ENCODE measurements around the gene NOC3L.
"Not testable (repeated sequence)": the region's sequence is repeated elsewhere in the genome, so short reads cannot be mapped to it uniquely, and the experiment has no call there.

NOC3L gene, protein sequence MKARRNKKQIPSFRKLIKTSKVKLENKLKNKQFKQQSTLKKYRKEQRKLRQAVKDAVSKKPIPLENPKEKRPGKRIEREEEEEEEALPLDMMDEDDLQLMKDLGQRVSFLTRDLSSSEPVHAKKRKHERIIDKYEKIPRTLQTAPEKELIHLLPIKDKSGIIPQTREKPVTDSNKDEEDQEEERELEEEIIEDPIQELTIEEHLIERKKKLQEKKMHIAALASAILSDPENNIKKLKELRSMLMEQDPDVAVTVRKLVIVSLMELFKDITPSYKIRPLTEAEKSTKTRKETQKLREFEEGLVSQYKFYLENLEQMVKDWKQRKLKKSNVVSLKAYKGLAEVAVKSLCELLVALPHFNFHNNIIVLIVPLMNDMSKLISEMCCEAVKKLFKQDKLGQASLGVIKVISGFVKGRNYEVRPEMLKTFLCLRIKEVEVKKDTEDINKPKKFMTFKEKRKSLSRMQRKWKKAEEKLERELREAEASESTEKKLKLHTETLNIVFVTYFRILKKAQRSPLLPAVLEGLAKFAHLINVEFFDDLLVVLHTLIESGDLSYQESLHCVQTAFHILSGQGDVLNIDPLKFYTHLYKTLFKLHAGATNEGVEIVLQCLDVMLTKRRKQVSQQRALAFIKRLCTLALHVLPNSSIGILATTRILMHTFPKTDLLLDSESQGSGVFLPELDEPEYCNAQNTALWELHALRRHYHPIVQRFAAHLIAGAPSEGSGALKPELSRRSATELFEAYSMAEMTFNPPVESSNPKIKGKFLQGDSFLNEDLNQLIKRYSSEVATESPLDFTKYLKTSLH

DNA sequence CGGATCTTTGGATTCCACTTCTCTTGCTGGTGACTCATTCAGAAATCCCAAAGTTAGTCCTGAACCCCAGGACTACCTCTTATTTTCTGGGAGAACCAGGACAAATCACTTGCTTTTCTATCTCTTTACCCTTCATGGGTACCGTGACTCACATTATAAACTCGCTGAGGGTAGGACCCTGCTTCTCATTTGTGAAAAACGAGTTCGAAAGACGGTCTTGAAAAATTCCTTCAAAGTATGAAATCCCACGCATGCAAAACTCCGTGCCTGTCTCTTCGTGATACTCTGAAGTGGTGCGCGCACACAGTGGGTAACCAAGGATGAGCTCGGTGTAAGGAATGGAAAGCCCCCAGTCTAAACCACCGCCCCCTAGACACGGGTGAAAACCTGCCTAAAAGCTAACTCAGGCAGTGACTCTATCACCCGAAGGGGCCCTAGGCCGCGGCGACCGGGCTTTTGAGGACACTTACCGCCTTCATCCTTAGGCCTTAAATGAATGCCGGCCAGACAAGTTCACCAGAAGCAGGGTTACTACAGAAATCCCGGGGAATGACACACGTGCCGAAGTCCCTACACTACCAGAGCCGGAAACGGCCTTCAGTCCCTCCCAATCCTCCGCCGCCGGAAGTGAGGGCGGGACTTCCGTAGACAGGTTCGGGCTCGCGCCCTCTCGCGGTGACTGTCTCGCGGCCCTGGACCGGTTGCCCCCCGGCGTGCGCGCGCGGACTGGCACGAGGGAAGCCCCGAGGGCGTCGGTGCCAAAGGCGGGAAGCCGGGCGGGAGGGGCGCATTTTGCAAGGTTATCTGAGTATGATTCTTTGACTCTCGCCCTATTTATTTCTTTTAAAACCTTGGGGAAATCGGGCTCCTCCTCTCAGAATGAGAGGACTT, at the start of gene NOC3L:
Gene NOC3L, minus strand, starts transcription at position 580 of the 891 bp plus-strand sequence. Its CDS starts 101 bp downstream, at position 479.
- peak; percentile 93 for DNase-seq

DNA sequence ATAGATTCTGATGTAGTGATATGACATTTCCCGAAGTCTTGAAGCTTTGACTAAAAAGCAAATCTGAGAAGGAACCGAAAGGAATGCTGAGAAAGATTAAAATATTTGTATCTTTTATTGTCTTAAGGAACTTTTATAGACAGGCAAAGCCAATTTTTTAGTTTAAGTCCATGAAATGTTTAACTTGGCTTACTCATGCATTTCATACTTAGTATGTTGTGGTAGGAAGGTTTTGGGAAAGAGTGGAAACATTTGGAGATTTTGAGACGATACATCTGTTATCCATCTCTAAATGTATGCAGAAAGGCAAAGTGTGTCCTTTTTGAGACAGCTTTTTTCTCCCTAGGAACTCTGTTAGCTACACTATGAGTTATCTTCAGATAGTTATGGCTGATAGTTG, 49.7 kb upstream of the NOC3L start:
- DNase-seq: no peak

GRCh38 chr10:94411304-94411703, 48.6 kb upstream of the NOC3L start:
- no peak for DNase-seq

GRCh38 chr10:94409021-94409657, 46.4 kb upstream of the NOC3L start:
- DNase-seq: no peak

DNA sequence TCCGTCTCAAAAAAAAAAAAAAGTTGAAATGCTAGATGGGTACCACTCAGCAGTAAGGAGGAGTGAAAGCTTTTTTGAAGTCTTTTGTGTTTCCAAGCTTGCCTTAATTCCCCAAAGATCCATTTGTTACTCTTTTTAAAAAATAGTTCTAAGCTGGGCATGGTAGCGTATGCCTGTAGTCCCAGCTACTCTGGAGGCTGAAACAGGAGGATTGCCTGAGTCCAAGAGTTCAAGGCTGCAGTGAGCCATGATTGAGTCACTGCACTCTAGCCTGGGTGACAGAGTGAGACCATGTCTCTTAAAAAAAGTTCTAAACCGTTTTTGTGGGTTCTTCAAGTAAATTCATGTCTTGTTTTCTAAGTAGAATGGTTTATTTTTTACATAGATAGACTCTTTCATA, 44.9 kb upstream of the NOC3L start:
- no peak for DNase-seq

GRCh38 chr10:94405406-94405805, 42.7 kb upstream of the NOC3L start:
- DNase-seq: no peak

DNA sequence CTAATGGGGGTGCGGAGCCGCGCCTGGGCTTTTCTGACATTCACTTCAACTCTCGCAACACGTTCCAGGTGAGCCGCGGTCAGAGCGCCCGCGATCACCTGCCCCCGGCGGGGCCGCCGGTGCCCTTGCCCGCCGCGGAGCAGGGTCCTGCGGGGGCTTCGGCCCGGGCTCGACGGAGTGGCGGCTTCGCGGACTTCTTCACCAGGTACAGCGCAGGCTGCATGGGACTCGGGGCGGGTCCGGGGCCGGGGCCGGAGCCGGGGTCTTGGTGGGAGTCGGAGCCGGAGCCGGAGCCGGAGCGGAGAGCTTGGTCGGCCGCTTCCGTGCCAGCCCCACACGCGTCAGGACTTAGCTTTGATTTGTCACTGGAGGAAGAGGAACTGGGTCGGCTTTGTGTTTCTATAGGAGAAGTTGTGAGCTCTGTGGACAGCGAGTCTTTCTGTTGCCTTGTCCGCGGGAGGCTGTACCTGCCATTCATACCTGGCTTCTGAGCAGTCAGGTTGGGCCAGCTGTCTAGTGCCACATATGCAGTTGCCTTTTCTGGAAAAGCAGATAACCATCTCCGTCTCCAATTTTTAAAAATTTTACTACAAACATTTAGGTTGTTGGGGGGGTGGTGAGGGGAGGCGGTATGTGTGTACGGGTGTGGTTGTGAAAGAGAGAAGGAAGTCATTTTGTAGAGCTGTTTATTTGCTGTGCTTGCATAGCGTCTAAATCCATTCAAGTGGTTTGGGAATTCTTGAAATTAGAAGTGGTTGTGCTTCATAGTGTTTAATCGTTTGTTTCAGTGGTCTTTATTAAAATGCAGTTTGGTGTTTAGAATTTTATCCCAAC, 40.9 kb upstream of the NOC3L start:
- DNase-seq: peak; percentile 25

- peak; percentile 1 for DNase-seq
Observed at GRCh38 chr10:94402843-94403379, 40.2 kb upstream of the NOC3L start.

DNA sequence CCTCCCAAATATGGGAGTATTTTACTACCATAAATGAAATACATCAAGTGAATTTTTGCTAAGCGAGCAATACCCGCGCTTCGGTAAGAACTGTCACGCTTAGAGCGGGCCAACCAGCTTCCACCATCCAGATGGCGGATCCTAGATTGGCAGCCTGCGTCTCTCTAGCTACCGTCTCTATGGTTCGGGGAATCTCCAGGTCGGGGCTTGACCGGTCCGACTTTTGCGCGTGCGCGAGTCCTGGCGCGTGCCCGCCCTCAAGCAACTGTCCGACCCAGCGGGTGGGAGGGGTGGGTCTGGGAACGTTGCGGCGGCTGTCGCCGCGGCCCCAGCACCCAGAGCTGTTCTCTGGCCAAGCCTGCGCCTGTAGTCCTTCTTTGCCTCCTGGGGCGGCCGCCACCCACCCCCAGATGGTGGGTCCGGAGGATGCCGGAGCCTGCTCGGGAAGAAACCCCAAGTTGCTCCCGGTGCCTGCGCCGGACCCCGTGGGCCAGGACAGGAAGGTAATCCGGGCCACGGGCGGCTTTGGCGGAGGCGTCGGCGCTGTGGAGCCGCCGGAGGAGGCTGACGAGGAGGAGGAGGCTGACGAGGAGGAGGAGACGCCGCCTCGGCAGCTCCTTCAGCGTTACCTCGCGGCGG, 39.6 kb upstream of the NOC3L start, which contains the start of gene TBC1D12:
Gene TBC1D12, plus strand, starts transcription at position 338 of the 639 bp plus-strand sequence. Its CDS starts 73 bp downstream, at position 411.
- peak; percentile 47 for DNase-seq

GRCh38 chr10:94398762-94399161, 36.0 kb upstream of the NOC3L start:
- no peak for DNase-seq

- no peak for DNase-seq
Observed at GRCh38 chr10:94397549-94398370, 35.0 kb upstream of the NOC3L start.

DNA sequence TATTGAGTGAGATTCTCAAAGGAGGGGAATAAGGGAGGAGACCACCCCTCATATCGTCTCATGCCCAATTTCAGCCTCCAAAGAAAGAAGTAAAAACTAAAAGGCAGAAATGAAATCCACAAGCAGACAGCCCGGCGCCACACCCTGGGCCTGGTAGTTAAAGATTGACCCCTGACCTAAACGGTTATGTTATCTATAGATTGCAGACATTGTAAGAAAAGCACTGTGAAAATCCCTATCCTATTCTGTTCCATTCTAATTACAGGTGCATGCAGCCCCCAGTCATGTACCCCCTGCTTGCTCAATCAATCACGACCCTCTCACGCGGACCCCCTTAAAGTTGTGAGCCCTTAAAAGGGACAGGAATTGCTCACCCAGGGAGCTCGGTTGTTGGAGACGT, 29.4 kb upstream of the NOC3L start:
- DNase-seq: not testable (repeated sequence)

DNA sequence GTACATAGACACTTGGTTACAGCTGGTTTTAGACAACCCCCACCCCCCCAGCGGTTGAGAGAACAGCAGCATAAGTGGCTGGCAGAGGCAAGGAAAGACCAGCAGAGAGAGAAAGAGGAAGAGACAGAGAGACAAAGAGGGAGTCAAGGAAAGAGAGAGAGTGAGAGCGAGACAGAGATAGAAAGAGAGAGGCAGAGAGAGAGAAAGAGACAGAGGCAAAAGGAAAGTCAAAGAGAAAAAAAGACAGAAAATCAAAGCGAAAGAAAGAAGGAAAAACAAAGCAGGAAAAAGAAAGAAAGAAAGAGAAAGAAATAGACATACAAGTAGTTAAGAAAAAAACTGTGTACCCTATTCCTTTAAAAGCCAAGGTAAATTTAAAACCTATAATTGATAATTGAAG, 23.0 kb upstream of the NOC3L start:
- DNase-seq: not testable (repeated sequence)

GRCh38 chr10:94383530-94383929, 20.8 kb upstream of the NOC3L start:
- DNase-seq: no peak

DNA sequence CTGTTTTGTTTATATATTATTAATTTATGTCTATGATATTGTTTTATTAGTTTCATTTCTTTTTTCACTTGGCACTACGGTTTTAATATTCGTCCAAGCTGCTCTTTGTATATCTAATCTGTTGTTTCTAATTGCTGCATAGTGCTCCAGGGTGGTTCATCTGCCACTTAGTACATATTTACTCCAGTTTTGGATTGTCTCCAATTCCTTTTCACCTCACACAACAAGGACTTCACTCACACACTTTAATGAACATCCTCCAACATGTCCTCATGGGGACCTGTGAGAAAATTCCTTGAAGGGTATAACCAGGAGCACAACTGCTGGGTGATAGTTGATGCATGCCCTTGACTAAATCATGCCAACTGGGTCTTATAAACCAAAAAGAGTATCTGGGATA, 14.1 kb upstream of the NOC3L start:
- no peak for DNase-seq

- no peak for DNase-seq
Observed at GRCh38 chr10:94375374-94375773, 12.6 kb upstream of the NOC3L start.

DNA sequence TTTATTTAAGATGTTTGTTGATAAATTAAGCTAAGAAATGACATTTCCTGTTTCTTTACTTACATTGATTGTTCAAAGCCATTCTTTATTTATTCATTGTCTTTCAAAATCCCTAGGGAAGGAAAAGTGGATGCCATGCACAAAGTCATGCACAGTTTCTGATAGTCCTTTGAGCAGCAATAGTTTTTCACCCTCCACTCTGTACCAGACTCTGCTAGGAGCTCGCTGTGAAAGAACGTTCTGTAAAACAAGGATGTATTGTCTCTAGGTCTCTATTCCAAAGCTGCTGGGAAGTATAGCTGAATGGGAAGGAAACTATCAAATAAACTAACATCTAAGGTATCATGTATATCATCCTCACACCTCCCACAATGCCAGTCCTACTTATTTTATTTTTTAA, 7.8 kb upstream of the NOC3L start:
- DNase-seq: no peak

- DNase-seq: no peak
Observed at GRCh38 chr10:94366382-94366781, 3.6 kb upstream of the NOC3L start.

GRCh38 chr10:94364482-94364881, 1.7 kb upstream of the NOC3L start:
- DNase-seq: no peak

GRCh38 chr10:94363251-94363565, 469 bp upstream of the NOC3L start:
- DNase-seq: no peak
